CD4-positive, alpha-beta T cell treated with Interleukin-4 for 1 hour (primary cell): ENCODE measurements around the gene IFI27L1.

Source experiments
- DNase-seq, 2 donors: peaks; one replicate each; pipeline ENCODE4 v3.0.0-alpha.2; 2020 to 2022

IFI27L1 gene

GRCh38 chr14:94138251-94138650, 57.1 kb downstream of the IFI27L1 start:
- DNase-seq = no peak

- no peak for DNase-seq
Measured at GRCh38 chr14:94139006-94139405, 57.9 kb downstream of the IFI27L1 start.

- no peak for DNase-seq
Measured at GRCh38 chr14:94139421-94139820, 58.3 kb downstream of the IFI27L1 start.

GRCh38 chr14:94142247-94142646, 61.1 kb downstream of the IFI27L1 start:
- DNase-seq = no peak

GRCh38 chr14:94142836-94143235, 61.7 kb downstream of the IFI27L1 start:
- no peak for DNase-seq

- DNase-seq = no peak
Measured at GRCh38 chr14:94143239-94143638, 62.1 kb downstream of the IFI27L1 start.

- no peak for DNase-seq
Measured at GRCh38 chr14:94143711-94144110, 62.6 kb downstream of the IFI27L1 start.

- DNase-seq = no peak
Measured at GRCh38 chr14:94144765-94145164, 63.7 kb downstream of the IFI27L1 start.

- no peak for DNase-seq
Measured at GRCh38 chr14:94145902-94146527, 64.9 kb downstream of the IFI27L1 start.
